B cell (primary cell): ENCODE results near the gene NELL1.

ENCODE experiments used
- EZH2 ChIP-seq: IDR thresholded peaks from 2 replicates; pipeline ENCODE4 v1.6.1; 2012; ENCODE audit warnings: borderline replicate concordance, low read depth, mild to moderate bottlenecking, moderate library complexity, low read length; ENCODE audit not compliant: insufficient read depth, poor library complexity, severe bottlenecking
- TF ChIP-seq, protein P1 (sequence below): fragments of 200-600 bp; IDR thresholded peaks from one replicate; pipeline ENCODE4 v1.8.0; 2022; ENCODE audit warnings: antibody characterized with exemption, mild to moderate bottlenecking

DNA sequence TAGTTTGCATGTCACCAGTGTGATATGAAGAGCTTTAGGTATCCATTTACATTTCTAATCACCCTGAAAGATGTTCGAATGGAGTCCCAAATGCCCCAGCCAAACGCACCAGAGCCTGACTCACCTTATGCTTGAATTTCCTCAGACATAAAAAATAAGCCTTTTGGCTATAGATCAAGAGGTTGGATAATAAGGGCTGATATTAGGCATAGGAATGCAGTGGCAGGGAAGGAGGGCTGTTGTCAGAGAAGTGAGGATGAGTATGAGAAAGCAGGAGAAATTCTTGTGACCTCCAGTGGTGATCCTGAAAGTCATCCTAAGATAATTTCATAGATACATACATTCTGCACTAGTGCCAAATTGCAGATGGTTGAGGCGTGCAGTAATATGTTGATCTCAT lies 264.6 kb downstream of the NELL1 start:
- TF ChIP-seq, protein P1, sequence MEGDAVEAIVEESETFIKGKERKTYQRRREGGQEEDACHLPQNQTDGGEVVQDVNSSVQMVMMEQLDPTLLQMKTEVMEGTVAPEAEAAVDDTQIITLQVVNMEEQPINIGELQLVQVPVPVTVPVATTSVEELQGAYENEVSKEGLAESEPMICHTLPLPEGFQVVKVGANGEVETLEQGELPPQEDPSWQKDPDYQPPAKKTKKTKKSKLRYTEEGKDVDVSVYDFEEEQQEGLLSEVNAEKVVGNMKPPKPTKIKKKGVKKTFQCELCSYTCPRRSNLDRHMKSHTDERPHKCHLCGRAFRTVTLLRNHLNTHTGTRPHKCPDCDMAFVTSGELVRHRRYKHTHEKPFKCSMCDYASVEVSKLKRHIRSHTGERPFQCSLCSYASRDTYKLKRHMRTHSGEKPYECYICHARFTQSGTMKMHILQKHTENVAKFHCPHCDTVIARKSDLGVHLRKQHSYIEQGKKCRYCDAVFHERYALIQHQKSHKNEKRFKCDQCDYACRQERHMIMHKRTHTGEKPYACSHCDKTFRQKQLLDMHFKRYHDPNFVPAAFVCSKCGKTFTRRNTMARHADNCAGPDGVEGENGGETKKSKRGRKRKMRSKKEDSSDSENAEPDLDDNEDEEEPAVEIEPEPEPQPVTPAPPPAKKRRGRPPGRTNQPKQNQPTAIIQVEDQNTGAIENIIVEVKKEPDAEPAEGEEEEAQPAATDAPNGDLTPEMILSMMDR, result no peak
- no peak for TF ChIP-seq EZH2
